Osteocyte (in vitro differentiated cells): ENCODE measurements around the gene GALNS. TPM values are rescaled to one million over a fixed set of nuclear protein-coding genes. Genes with fewer than 3 reads are reported as not detected.

ENCODE experiments used
- DNase-seq: peaks from one replicate; pipeline ENCODE4 v3.0.0; 2021; ENCODE audit warnings: mixed read lengths; ENCODE audit not compliant: unreplicated experiment; ENCODE audit errors: extremely low spot score
- H3K27ac Mint-ChIP-seq: one replicate; pipeline ENCODE4 v1.8.0; 2021; ENCODE audit warnings: mild to moderate bottlenecking, mixed read lengths; ENCODE audit not compliant: unreplicated experiment
- H3K27me3 Mint-ChIP-seq: one replicate; pipeline ENCODE4 v1.8.0; 2021; ENCODE audit warnings: mixed read lengths; ENCODE audit not compliant: unreplicated experiment
- H3K36me3 Mint-ChIP-seq: one replicate; pipeline ENCODE4 v1.8.0; 2021; ENCODE audit warnings: mixed read lengths; ENCODE audit not compliant: unreplicated experiment
- H3K4me1 Mint-ChIP-seq: one replicate; pipeline ENCODE4 v1.8.0; 2021; ENCODE audit warnings: mixed read lengths; ENCODE audit not compliant: unreplicated experiment
- H3K4me3 Mint-ChIP-seq: one replicate; pipeline ENCODE4 v1.8.0; 2021; ENCODE audit warnings: mild to moderate bottlenecking, moderate library complexity, mixed read lengths; ENCODE audit not compliant: unreplicated experiment
- H3K9me3 Mint-ChIP-seq: one replicate; pipeline ENCODE4 v1.8.0; 2021; ENCODE audit warnings: mixed read lengths; ENCODE audit not compliant: unreplicated experiment
- CTCF ChIP-seq: fragments of 200-600 bp; sonication (generic); IDR thresholded peaks from 2 replicates; pipeline ENCODE4 v1.5.0; 2021; ENCODE audit warnings: antibody characterized with exemption, mild to moderate bottlenecking, moderate library complexity
- total RNA-seq: library from RNA; stranded (reverse); gene quantifications from 2 replicates; pipeline ENCODE4 v1.2.1, GENCODE V29; 2021

The GALNS gene
- total RNA-seq, 1 donor from 2014 or later: 47.0 TPM

- H3K9me3 Mint-ChIP-seq: no peaks in the 10 kb centered on the region
- no peak overlapping the region for H3K4me3 Mint-ChIP-seq
- no peaks in the 10 kb centered on the region for H3K4me1 Mint-ChIP-seq
- no peak overlapping the region for H3K27ac Mint-ChIP-seq
- H3K36me3 Mint-ChIP-seq: peaks cover 6% of the 10 kb centered on the region
- DNase-seq: no peak
- TF ChIP-seq CTCF: no peak
- no peaks in the 10 kb centered on the region for H3K27me3 Mint-ChIP-seq
These were observed 20.0 kb downstream of the GALNS start for GRCh38 chr16:88836791-88837190.

GRCh38 chr16:88835818-88836217 is 20.9 kb downstream of the GALNS start:
- no peak for DNase-seq
- no peaks in the 10 kb centered on the region for H3K9me3 Mint-ChIP-seq
- no peaks in the 10 kb centered on the region for H3K4me1 Mint-ChIP-seq
- no peak overlapping the region for H3K27ac Mint-ChIP-seq
- peaks cover 6% of the 10 kb centered on the region for H3K36me3 Mint-ChIP-seq
- no peak overlapping the region for H3K4me3 Mint-ChIP-seq
- H3K27me3 Mint-ChIP-seq: no peaks in the 10 kb centered on the region
- TF ChIP-seq CTCF: no peak

DNA sequence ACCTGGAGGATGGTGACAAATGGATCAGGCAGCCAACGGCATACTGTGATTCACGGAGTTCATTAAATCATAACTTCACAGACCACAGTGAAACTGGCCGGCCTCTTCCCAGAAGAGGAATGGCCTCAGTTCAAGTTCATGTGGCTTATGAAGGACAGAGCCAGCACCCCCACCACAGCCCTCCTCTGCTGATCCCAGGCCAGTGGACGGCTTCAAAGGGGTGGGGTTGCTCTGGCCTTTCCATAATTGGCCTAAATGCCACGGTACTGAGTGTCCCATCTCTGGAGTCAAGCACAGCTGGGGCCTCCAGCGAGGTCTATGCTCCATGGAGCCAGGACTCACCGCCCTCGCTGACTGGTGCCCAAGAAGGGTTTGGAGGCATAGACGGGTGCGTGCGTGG is 21.4 kb downstream of the GALNS start:
- Mint-ChIP-seq H3K27me3 (no peaks in the 10 kb centered on the region), H3K4me3 (no peak overlapping the region), H3K36me3 (peaks cover 6% of the 10 kb centered on the region), H3K9me3 (no peaks in the 10 kb centered on the region), H3K27ac (no peak overlapping the region), H3K4me1 (no peaks in the 10 kb centered on the region)
- no peak for DNase-seq
- TF ChIP-seq CTCF: no peak

DNA sequence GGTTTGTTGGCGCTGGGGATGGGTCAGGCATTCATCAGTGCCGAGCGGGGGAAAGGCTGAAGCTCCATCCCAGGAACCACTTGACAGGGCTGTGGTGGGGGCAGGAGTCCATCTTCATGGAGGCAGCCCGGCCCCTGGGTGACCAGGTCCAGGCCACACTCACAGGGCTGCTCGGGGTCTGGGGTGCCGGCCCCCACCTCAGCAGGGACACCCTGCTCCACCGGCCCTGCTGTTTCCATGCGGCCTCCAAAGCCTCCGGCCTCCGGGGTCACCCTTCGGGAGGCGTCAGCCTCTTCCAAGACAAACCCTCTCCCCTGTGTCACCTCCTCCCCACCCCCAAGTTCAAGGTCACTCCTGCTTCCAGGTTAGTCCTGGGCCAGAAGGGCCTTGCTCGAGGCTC is 22.1 kb downstream of the GALNS start:
- Mint-ChIP-seq H3K4me3 (no peak overlapping the region), H3K27me3 (no peaks in the 10 kb centered on the region), H3K36me3 (peaks cover 2% of the 10 kb centered on the region), H3K4me1 (no peaks in the 10 kb centered on the region), H3K9me3 (no peaks in the 10 kb centered on the region), H3K27ac (no peak overlapping the region)
- no peak for DNase-seq
- TF ChIP-seq CTCF: no peak

DNA sequence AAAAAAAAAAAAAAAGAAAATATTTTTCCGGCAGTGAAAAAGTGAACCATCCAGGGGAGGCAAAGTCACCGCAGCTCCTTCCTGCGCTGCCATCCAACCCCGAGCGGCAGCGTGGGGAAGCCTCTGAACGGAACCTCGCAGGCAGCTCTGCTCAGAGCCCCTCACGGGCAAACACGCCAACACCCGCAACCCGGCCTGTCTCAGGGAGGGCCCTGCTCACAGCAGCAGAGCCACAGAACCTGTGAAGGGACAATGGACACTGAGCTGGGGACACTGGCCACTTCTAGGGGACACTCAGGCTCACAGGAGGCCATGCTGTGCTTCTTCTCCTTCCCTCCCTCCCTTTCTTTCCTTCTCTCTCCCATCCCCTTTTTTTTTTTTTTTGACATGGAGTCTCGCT is 23.7 kb downstream of the GALNS start:
- Mint-ChIP-seq H3K36me3 (peaks cover 2% of the 10 kb centered on the region), H3K4me3 (no peak overlapping the region), H3K4me1 (no peaks in the 10 kb centered on the region), H3K27ac (no peak overlapping the region), H3K27me3 (no peaks in the 10 kb centered on the region), H3K9me3 (no peaks in the 10 kb centered on the region)
- TF ChIP-seq CTCF: no peak
- no peak for DNase-seq
